ENCODE results near the gene DNAJC5G.

Gene DNAJC5G

DNA sequence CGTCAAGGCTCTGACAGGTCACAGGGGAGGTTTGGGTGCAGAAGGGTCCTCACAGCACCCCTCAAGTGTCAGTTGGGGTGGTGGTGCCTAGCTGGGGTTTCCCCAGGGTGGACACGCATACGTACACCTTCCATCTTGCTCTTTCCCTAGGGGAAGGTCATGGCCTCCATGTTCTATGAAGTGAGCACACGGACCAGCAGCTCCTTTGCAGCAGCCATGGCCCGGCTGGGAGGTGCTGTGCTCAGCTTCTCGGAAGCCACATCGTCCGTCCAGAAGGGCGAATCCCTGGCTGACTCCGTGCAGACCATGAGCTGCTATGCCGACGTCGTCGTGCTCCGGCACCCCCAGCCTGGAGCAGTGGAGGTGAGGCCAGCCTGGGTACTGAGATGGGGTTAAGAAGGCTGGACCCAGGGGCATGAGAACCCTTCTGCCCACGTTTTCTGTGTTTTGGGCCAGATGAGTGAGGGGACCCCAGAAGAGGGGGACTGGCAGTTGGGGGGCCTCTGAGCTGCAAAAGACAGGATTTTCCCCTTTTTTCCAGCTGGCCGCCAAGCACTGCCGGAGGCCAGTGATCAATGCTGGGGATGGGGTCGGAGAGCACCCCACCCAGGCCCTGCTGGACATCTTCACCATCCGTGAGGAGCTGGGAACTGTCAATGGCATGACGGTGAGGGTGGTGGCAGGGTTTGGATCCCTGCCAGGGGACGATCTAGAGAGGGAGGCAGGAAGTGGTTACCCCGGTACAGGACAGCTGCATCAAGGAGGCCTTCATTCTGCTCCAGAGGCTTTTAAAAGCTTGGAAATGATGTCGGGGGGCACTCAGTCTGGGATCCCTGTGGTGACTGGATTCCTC, 33.2 kb upstream of the DNAJC5G start:
- no peaks in the 10 kb centered on the region for H3K9me3 ChIP-seq (ENCODE audit: control insufficient read depth, low read length)
- H3K27ac ChIP-seq (ENCODE audit: insufficient read depth, low read length, poor library complexity, severe bottlenecking) = no peak overlapping the region
- no peaks in the 10 kb centered on the region for H3K27me3 ChIP-seq (replicated peaks; ENCODE audit: control insufficient read depth, insufficient read depth, low read length, poor library complexity, severe bottlenecking)
- no peak for DNase-seq
- H3K36me3 ChIP-seq (ENCODE audit: control insufficient read depth, insufficient read depth, low read length) = peaks cover 63% of the 10 kb centered on the region
- H3K4me1 ChIP-seq (ENCODE audit: control insufficient read depth, insufficient read depth, low read length, poor library complexity, severe bottlenecking) = no peaks in the 10 kb centered on the region
- H3K4me3 ChIP-seq (ENCODE audit: insufficient read depth, low read depth, low read length, poor library complexity, severe bottlenecking) = no peak overlapping the region

DNA sequence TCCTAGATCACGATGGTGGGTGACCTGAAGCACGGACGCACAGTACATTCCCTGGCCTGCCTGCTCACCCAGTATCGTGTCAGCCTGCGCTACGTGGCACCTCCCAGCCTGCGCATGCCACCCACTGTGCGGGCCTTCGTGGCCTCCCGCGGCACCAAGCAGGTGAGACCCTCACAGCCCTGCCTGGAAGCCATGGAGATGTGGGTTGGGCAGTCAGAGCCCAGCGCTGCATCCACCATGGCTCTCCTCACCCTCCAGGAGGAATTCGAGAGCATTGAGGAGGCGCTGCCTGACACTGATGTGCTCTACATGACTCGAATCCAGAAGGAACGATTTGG, 32.6 kb upstream of the DNAJC5G start:
- Histone ChIP-seq H3K27ac (ENCODE audit: insufficient read depth, low read length, poor library complexity, severe bottlenecking) (no peak overlapping the region), H3K9me3 (ENCODE audit: control insufficient read depth, low read length) (no peaks in the 10 kb centered on the region), H3K27me3 (replicated peaks; ENCODE audit: control insufficient read depth, insufficient read depth, low read length, poor library complexity, severe bottlenecking) (no peaks in the 10 kb centered on the region), H3K36me3 (ENCODE audit: control insufficient read depth, insufficient read depth, low read length) (peaks cover 59% of the 10 kb centered on the region), H3K4me1 (ENCODE audit: control insufficient read depth, insufficient read depth, low read length, poor library complexity, severe bottlenecking) (no peaks in the 10 kb centered on the region), H3K4me3 (ENCODE audit: insufficient read depth, low read depth, low read length, poor library complexity, severe bottlenecking) (no peak overlapping the region)
- no peak for DNase-seq

DNA sequence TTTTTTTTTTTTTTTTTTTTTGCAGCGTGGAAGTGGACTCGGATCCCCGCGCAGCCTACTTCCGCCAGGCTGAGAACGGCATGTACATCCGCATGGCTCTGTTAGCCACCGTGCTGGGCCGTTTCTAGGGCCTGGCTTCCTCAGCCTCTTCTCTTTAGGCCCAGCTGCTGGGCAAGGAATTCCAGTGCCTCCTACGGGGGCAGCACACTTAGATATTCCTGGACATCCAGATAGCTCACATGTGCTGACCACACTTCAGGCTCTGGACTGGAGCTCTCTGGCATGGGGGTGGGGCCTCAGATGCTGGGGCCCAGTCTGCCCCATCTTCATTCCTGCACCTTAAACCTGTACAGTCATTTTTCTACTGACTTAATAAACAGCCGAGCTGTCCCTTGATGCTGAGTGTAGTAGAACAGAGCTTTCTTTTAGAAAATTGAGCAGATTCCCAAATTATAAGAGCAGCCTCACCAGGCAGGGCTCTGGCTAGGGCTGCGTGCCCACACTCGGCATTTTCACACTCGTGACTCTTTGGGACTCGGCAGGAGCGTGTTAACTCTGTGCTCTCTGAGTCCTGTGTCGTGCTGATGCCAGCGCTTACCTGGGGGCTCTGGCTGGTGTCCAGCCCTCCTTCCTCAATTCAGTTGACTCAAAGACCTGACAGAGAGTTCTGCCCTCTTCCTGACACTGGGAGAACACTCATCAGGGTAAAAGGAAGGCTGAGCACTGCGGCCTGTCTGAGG, 31.7 kb upstream of the DNAJC5G start:
- H3K4me3 ChIP-seq (ENCODE audit: insufficient read depth, low read depth, low read length, poor library complexity, severe bottlenecking) = no peak overlapping the region
- H3K27me3 ChIP-seq (replicated peaks; ENCODE audit: control insufficient read depth, insufficient read depth, low read length, poor library complexity, severe bottlenecking) = no peaks in the 10 kb centered on the region
- no peak overlapping the region for H3K27ac ChIP-seq (ENCODE audit: insufficient read depth, low read length, poor library complexity, severe bottlenecking)
- H3K9me3 ChIP-seq (ENCODE audit: control insufficient read depth, low read length) = no peaks in the 10 kb centered on the region
- H3K36me3 ChIP-seq (ENCODE audit: control insufficient read depth, insufficient read depth, low read length) = peaks cover 49% of the 10 kb centered on the region
- H3K4me1 ChIP-seq (ENCODE audit: control insufficient read depth, insufficient read depth, low read length, poor library complexity, severe bottlenecking) = no peaks in the 10 kb centered on the region
- DNase-seq = no peak

DNA sequence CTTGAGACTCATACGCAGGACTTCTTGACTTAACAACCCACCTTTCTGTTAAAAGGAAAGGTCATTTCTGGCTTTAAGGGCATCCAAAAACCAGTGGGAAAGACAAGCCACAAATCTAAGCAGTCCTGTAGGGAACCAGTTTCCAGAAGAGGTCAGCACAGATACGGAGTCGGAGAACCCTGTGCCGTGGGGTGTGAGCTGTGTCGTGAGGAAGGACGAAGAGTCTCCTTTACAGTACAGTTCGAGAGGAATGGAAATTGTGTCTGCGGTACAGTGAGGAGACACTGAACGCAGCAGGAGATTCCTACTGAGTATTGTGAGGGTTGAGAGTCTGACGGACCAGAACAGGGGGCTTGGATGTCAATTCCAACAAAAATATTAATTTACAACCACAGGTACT, 30.1 kb upstream of the DNAJC5G start:
- H3K36me3 ChIP-seq (ENCODE audit: control insufficient read depth, insufficient read depth, low read length) = peaks cover 36% of the 10 kb centered on the region
- H3K9me3 ChIP-seq (ENCODE audit: control insufficient read depth, low read length) = no peaks in the 10 kb centered on the region
- no peak for DNase-seq
- H3K27ac ChIP-seq (ENCODE audit: insufficient read depth, low read length, poor library complexity, severe bottlenecking) = no peak overlapping the region
- no peaks in the 10 kb centered on the region for H3K4me1 ChIP-seq (ENCODE audit: control insufficient read depth, insufficient read depth, low read length, poor library complexity, severe bottlenecking)
- no peaks in the 10 kb centered on the region for H3K27me3 ChIP-seq (replicated peaks; ENCODE audit: control insufficient read depth, insufficient read depth, low read length, poor library complexity, severe bottlenecking)
- no peak overlapping the region for H3K4me3 ChIP-seq (ENCODE audit: insufficient read depth, low read depth, low read length, poor library complexity, severe bottlenecking)

DNA sequence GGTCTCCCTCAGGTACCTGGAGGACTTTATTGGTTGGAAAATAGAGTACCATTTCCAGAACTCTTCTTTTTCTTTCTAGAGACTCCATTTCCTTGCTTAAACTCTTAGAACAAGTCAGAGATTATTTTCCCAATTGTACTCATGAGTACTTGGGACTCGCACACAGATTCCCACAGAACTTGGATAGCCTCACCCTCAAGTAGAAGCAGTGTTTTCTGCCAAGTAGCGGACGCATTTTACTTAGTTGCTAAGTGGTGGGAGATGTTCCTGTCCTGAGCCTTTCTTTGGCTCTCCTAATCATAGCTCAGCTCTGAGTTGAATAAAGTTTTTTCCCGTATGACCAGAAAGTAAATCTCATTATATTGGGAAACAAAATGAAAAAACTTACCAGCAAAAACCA, 29.6 kb upstream of the DNAJC5G start:
- peaks cover 2% of the 10 kb centered on the region for H3K27me3 ChIP-seq (replicated peaks; ENCODE audit: control insufficient read depth, insufficient read depth, low read length, poor library complexity, severe bottlenecking)
- no peak overlapping the region for H3K4me3 ChIP-seq (ENCODE audit: insufficient read depth, low read depth, low read length, poor library complexity, severe bottlenecking)
- H3K4me1 ChIP-seq (ENCODE audit: control insufficient read depth, insufficient read depth, low read length, poor library complexity, severe bottlenecking) = no peaks in the 10 kb centered on the region
- peaks cover 31% of the 10 kb centered on the region for H3K36me3 ChIP-seq (ENCODE audit: control insufficient read depth, insufficient read depth, low read length)
- no peaks in the 10 kb centered on the region for H3K9me3 ChIP-seq (ENCODE audit: control insufficient read depth, low read length)
- DNase-seq = no peak
- no peak overlapping the region for H3K27ac ChIP-seq (ENCODE audit: insufficient read depth, low read length, poor library complexity, severe bottlenecking)

DNA sequence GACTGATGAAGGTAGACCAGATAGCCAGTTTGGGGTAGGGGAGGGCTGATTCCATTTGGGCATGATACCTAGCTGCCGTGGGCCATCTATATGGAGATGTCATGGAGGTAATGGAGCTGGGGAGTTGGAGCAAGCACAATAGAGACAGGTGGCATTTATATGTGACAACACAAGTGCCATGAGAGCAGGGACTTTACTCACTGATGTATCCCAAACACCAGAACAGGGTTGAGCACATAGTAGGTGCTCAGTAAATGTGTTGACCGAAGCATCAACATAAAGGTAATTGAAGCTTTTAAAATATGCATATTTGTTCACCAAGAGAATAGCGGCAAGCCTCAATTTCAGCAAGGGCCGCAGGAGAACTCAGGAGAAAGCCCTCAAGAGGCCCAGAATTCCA, 27.3 kb upstream of the DNAJC5G start:
- Histone ChIP-seq H3K4me3 (ENCODE audit: insufficient read depth, low read depth, low read length, poor library complexity, severe bottlenecking) (no peak overlapping the region), H3K9me3 (ENCODE audit: control insufficient read depth, low read length) (no peaks in the 10 kb centered on the region), H3K4me1 (ENCODE audit: control insufficient read depth, insufficient read depth, low read length, poor library complexity, severe bottlenecking) (no peaks in the 10 kb centered on the region), H3K27me3 (replicated peaks; ENCODE audit: control insufficient read depth, insufficient read depth, low read length, poor library complexity, severe bottlenecking) (peaks cover 9% of the 10 kb centered on the region), H3K36me3 (ENCODE audit: control insufficient read depth, insufficient read depth, low read length) (peaks cover 12% of the 10 kb centered on the region), H3K27ac (ENCODE audit: insufficient read depth, low read length, poor library complexity, severe bottlenecking) (no peak overlapping the region)
- DNase-seq = no peak

DNA sequence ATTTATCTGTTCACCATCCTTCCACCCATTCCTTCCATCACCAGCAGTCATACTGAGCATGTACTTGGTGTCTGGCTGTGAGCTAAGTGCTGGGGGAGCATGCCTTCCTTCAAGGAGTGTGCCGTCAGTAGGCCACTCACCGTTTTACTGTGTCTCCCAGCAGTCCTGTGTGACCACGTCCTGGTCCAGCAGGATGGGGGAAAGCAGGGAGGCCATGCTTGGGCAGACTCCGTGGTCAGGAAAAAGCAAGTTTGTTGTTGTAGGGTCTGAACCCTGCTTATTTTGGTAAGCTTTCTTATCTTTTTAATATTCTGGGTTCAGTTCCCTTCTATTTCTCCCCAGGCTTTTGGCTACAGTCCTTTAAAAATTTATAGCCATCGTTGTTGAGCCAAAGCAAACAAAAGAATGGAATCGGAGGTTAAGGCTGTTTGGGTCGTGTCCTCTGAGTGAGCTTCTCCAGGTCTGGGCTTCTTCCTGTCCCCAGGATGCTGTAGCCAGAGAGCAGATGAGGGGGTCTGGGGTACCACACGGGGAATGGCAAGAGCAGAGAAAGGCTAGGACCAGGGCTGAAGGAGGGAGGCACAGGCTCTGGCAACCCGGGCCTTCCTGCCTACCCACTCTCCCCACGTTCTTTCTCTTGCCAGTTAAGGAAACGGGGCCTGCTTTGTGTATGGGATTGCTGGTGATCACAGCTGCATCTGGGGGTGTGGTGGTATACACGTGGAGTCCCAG, 25.9 kb upstream of the DNAJC5G start:
- Histone ChIP-seq H3K4me3 (ENCODE audit: insufficient read depth, low read depth, low read length, poor library complexity, severe bottlenecking) (no peak overlapping the region), H3K27me3 (replicated peaks; ENCODE audit: control insufficient read depth, insufficient read depth, low read length, poor library complexity, severe bottlenecking) (peaks cover 9% of the 10 kb centered on the region), H3K4me1 (ENCODE audit: control insufficient read depth, insufficient read depth, low read length, poor library complexity, severe bottlenecking) (no peaks in the 10 kb centered on the region), H3K27ac (ENCODE audit: insufficient read depth, low read length, poor library complexity, severe bottlenecking) (no peak overlapping the region), H3K9me3 (ENCODE audit: control insufficient read depth, low read length) (no peaks in the 10 kb centered on the region), H3K36me3 (ENCODE audit: control insufficient read depth, insufficient read depth, low read length) (no peaks in the 10 kb centered on the region)
- DNase-seq = no peak

DNA sequence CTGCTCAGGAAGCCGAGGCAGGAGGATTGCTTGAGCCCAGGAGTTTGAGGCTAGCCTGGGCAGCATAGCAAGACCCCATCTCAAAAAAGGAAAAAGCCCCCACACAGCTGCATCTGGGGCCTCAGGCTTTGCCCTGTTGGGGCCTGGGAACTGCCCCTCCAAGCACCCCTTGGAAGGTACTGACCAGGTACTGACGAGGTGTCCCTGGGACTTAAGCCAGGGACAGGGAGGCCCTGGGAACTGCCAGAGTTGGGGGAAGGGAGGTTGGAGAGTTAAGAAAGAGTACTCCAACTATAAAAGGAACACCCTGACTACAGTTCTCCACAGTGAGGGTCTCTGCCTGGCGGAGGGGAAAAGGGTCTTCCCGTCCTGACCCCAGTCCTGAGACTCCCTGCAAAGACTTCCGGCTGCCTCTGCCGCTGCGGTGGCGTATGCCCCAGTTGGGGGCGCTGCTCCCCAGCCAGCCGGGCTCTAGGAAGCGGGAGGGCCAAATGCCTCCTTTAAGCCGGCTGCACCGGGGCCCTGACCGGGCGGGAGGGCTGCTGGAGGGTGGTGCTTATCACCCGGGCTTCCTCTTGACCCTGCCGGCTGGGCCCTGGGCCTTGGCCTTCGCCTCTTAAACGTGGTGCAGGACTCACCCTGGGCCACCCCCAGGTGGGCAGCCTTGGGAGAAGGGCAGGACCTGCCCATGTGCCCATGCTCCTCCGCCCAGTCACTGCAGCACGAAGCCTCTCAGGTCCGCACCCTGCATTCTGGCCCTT, 25.2 kb upstream of the DNAJC5G start:
- peak in 1 of 3 donors; percentile 8 for DNase-seq
- Histone ChIP-seq H3K4me1 (ENCODE audit: control insufficient read depth, insufficient read depth, low read length, poor library complexity, severe bottlenecking) (no peaks in the 10 kb centered on the region), H3K27ac (ENCODE audit: insufficient read depth, low read length, poor library complexity, severe bottlenecking) (no peak overlapping the region), H3K36me3 (ENCODE audit: control insufficient read depth, insufficient read depth, low read length) (no peaks in the 10 kb centered on the region), H3K4me3 (ENCODE audit: insufficient read depth, low read depth, low read length, poor library complexity, severe bottlenecking) (no peak overlapping the region), H3K27me3 (replicated peaks; ENCODE audit: control insufficient read depth, insufficient read depth, low read length, poor library complexity, severe bottlenecking) (peaks cover 9% of the 10 kb centered on the region), H3K9me3 (ENCODE audit: control insufficient read depth, low read length) (no peaks in the 10 kb centered on the region)

DNA sequence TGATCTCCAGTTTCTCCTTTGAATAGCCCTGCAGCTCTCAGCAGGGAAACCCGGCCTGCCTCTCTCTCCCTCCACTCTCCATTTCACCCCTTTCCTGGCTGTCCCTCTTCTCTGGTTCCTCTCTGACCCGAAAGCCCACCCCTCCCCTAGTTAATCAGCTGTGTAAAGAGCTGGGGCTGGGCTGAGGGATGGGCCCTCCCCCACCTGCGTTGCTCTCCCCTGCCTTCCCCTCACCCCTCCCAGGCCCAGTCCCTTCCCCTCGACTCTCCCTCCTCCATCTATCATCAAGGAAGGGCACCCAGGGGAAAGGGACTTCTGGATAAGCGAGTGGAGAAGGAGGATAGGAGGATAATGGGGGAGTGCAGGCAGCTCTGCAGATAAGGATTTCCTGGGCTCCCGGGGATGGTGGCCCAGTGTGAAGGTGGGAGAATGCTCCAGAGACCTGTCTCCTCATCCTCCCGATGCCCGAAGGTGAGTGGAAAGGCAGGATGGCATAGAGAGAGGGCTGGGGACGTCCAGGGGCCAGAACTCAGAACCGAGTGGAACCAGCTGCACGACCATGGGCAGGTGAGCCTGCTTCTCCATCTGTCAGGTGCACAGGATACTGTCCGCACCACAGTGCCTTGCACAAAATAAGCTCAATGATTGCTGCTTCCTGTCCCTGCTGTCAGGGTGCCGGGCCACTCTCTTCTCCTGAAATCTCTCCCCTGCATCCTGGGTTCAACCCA, 24.4 kb upstream of the DNAJC5G start:
- Histone ChIP-seq H3K36me3 (ENCODE audit: control insufficient read depth, insufficient read depth, low read length) (no peaks in the 10 kb centered on the region), H3K27ac (ENCODE audit: insufficient read depth, low read length, poor library complexity, severe bottlenecking) (no peak overlapping the region), H3K27me3 (replicated peaks; ENCODE audit: control insufficient read depth, insufficient read depth, low read length, poor library complexity, severe bottlenecking) (peaks cover 9% of the 10 kb centered on the region), H3K4me3 (ENCODE audit: insufficient read depth, low read depth, low read length, poor library complexity, severe bottlenecking) (no peak overlapping the region), H3K9me3 (ENCODE audit: control insufficient read depth, low read length) (no peaks in the 10 kb centered on the region), H3K4me1 (ENCODE audit: control insufficient read depth, insufficient read depth, low read length, poor library complexity, severe bottlenecking) (no peaks in the 10 kb centered on the region)
- no peak for DNase-seq

Measured in effector memory CD4-positive, alpha-beta T cell (primary cell).